ENCODE measurements around the gene ZEB1.

- TF ChIP-seq EP300 (IDR thresholded peaks at IDR 0.05; ENCODE audit: borderline replicate concordance in 1 of 2, low read depth in 2 of 2, low read length in 2 of 2) (no peak), CTCF (IDR thresholded peaks at IDR 0.05; ENCODE audit: control extremely low read depth in 1 of 3, insufficient read depth in 1 of 3, low read depth in 1 of 3, low read length in 3 of 3) (no peak), PHF8 (conservative IDR thresholded peaks at IDR 0.05; ENCODE audit: low read depth, low read length) (peak; percentile 45; the same call in 1 of the 2 replicates), RXRA (IDR thresholded peaks at IDR 0.05; ENCODE audit: insufficient read depth, low read depth, low read length) (no peak)
Observed at GRCh38 chr10:31318382-31318853, 598 bp upstream of the ZEB1 start.
